ENCODE data around the gene C10orf143.

GRCh38 chr10:130061760-130062159 is 48.9 kb downstream of the C10orf143 start:
- no peak for TF ChIP-seq POLR2A (IDR thresholded peaks at IDR 0.05; ENCODE audit: low read depth, low read length)
- TF ChIP-seq POLR2AphosphoS5 (IDR thresholded peaks at IDR 0.05; ENCODE audit: low read depth, low read length): no peak
- no peak for TF ChIP-seq PAX5 (IDR thresholded peaks at IDR 0.05; ENCODE audit: insufficient read depth, low read length, severe bottlenecking)
